K562 (cell line): ENCODE measurements around the gene RHAG. TPM values are rescaled to one million over a fixed set of nuclear protein-coding genes. Genes with fewer than 3 reads are reported as not detected.

Experiments used
- ATAC-seq: fragments of 200-7000 bp; cut with Tn5 transposase; 3 replicates; pipeline ENCODE4 v1.9.1; 2020; ENCODE audit warnings: moderate library complexity
- BruUV-seq: library from RNA; stranded (reverse); fragments of 400-500 nt; replicated peaks from 2 replicates; lab custom pipeline; 2021; lab: Mats Ljungman, UMichigan
- CTCF ChIA-PET: fragments of 300-600 bp; formaldehyde crosslinking; extraction: SDS; loops from one replicate; lab custom pipeline; 2021; ENCODE audit warnings: low intra/inter-chr PET ratio; lab: Yijun Ruan, JAX
- POLR2A ChIA-PET: fragments of 300-600, 350-650 bp; sonication (Branson Sonifier 250); formaldehyde crosslinking; extraction: SDS; loops from one replicate; lab custom pipeline; 2021; ENCODE audit warnings: antibody characterized with exemption, inconsistent platforms; lab: Yijun Ruan, JAX
- DNase-seq, 4 experiments: peaks; one replicate each; pipeline versions ENCODE4 v3.0.0 to v3.0.0-alpha.2; 2011 to 2018; ENCODE audit warnings: low spot score in 3 of 4, mixed read lengths in 3 of 4; ENCODE audit errors: extremely low read depth in 1 of 4
- FAIRE-seq: peaks from 2 replicates; lab custom pipeline; 2011; peaks lifted over from hg19 to GRCh38; lab: Jason Lieb, UNC
- H2AFZ ChIP-seq: 2 replicates; pipeline ENCODE4 v1.6.0; 2011; ENCODE audit warnings: low read depth, low read length, control low read depth, inconsistent platforms
- H3K27ac ChIP-seq: fragments of 200-600 bp; 3 replicates; pipeline ENCODE4 v1.8.0; 2011; ENCODE audit warnings: low read depth, mild to moderate bottlenecking, control low read depth, inconsistent platforms, low read length, moderate library complexity, mixed read lengths; ENCODE audit errors: extremely low read depth
- H3K27me3 ChIP-seq, 2 experiments: fragments of 300-600 bp in 1 of 2; 2 replicates in 1 of 2; 3 replicates in 1 of 2; pipeline versions ENCODE4 v1.6.0 to v1.8.0; 2011; ENCODE audit warnings: inconsistent platforms in 2 of 2, low read length in 2 of 2, mild to moderate bottlenecking in 1 of 2, mixed read lengths in 1 of 2, moderate library complexity in 1 of 2; ENCODE audit not compliant: control insufficient read depth in 2 of 2, insufficient read depth in 2 of 2
- H3K36me3 ChIP-seq: fragments of 300-600 bp; 3 replicates; pipeline ENCODE4 v1.8.0; 2011; ENCODE audit warnings: mild to moderate bottlenecking, low read length, inconsistent platforms; ENCODE audit not compliant: control insufficient read depth, insufficient read depth
- H3K4me1 ChIP-seq, 2 experiments: fragments of 200-600 bp in 1 of 2; replicated peaks in 1 of 2; 2 replicates in 1 of 2; 3 replicates in 1 of 2; pipeline versions ENCODE4 v1.5.1 to v1.8.0; 2011; ENCODE audit warnings: inconsistent platforms in 2 of 2, low read length in 2 of 2, mild to moderate bottlenecking in 1 of 2, mixed read lengths in 1 of 2, moderate library complexity in 1 of 2; ENCODE audit not compliant: control insufficient read depth in 2 of 2, insufficient read depth in 2 of 2
- H3K4me2 ChIP-seq: 2 replicates; pipeline ENCODE4 v1.6.1; 2011; ENCODE audit warnings: low read length, control low read depth, inconsistent platforms, mixed read lengths; ENCODE audit not compliant: insufficient read depth
- H3K4me3 ChIP-seq: fragments of 200-600 bp; sonication (generic), shearing (Covaris generic); 2 replicates; pipeline ENCODE4 v1.5.1; 2016; ENCODE audit warnings: control low read depth, inconsistent platforms
- H3K79me2 ChIP-seq: fragments of 200-600 bp; 3 replicates; pipeline ENCODE4 v1.8.0; 2011; ENCODE audit warnings: low read length, inconsistent platforms; ENCODE audit not compliant: control insufficient read depth, insufficient read depth
- H3K9ac ChIP-seq, 2 experiments: 2 replicates each; pipeline versions ENCODE4 v1.6.0 to v1.6.1; 2011; ENCODE audit warnings: low read depth in 2 of 2, low read length in 2 of 2, control low read depth in 1 of 2, inconsistent platforms in 1 of 2, mild to moderate bottlenecking in 1 of 2, mixed read lengths in 1 of 2; ENCODE audit not compliant: insufficient read depth in 1 of 2
- H3K9me1 ChIP-seq: one replicate; pipeline ENCODE4 v1.6.0; 2011; ENCODE audit warnings: inconsistent platforms, mild to moderate bottlenecking, low read length, moderate library complexity; ENCODE audit not compliant: control insufficient read depth, insufficient read depth
- H3K9me3 ChIP-seq: replicated peaks from 2 replicates; pipeline ENCODE4 v1.5.1; 2011; ENCODE audit warnings: low read depth, low read length, inconsistent platforms; ENCODE audit not compliant: control insufficient read depth, insufficient read depth
- H4K20me1 ChIP-seq: replicated peaks from 2 replicates; pipeline ENCODE4 v1.6.1; 2011; ENCODE audit warnings: low read length, inconsistent platforms, mixed read lengths; ENCODE audit not compliant: control insufficient read depth, insufficient read depth
- HDAC1 ChIP-seq, 2 experiments: fragments of 450-650 bp; IDR thresholded peaks; 2 replicates each; pipeline ENCODE4 v1.6.1; 2016 to 2017; ENCODE audit warnings: inconsistent platforms in 1 of 2, mild to moderate bottlenecking in 1 of 2, moderate library complexity in 1 of 2
- NFRKB ChIP-seq: fragments of 450-650 bp; IDR thresholded peaks from 2 replicates; pipeline ENCODE4 v1.6.1; 2016; ENCODE audit warnings: low read depth
- PBX2 ChIP-seq, 2 experiments: IDR thresholded peaks in 1 of 2; conservative IDR thresholded peaks in 1 of 2; 2 replicates each; pipeline ENCODE4 v1.6.1; 2016; ENCODE audit warnings: low read depth in 2 of 2, mild to moderate bottlenecking in 1 of 2, missing compliant biosample characterization in 1 of 2, missing genetic modification characterization in 1 of 2, moderate library complexity in 1 of 2
- RNF2 ChIP-seq: sonication (generic); IDR thresholded peaks from 2 replicates; pipeline ENCODE4 v1.6.1; 2016
- ZBTB5 ChIP-seq: fragments of 450-650 bp; IDR thresholded peaks from 2 replicates; pipeline ENCODE4 v1.6.1; 2017; ENCODE audit warnings: antibody characterized with exemption
- ZNF512 ChIP-seq: IDR thresholded peaks from 2 replicates; pipeline ENCODE4 v1.6.1; 2016; ENCODE audit warnings: missing genetic modification characterization, missing compliant biosample characterization
- WGBS: fragments of 100-300 bp; shearing (Covaris generic); methylation state at CpG from one replicate; pipeline ENCODE4 v1.1.6; 2016; ENCODE audit warnings: low coverage, mixed read lengths; ENCODE audit not compliant: insufficient coverage; ENCODE audit errors: missing lambda C conversion rate; 5-methylcytosine and 5-hydroxymethylcytosine counted together
- in situ Hi-C: fragments of 300-500 bp; cut with MboI; formaldehyde crosslinking; loops from 4 replicates; pipeline ENCODE4 v1.15.0; 2018; ENCODE audit warnings: inconsistent platforms, mixed read lengths
- intact Hi-C: fragments of 100-400 bp; cut with micrococcal nuclease; formaldehyde crosslinking; loops from 2 replicates; pipeline ENCODE4 v1.14.2; 2022
- polyA plus RNA-seq, 8 experiments: library from polyadenylated mRNA; depleted of rRNA in 4 of 8; stranded (reverse) in 5 of 8; unstranded in 3 of 8; fragments of >200 nt; fragmentation: Nextera tagmentation in 2 of 8; fragmentation: Illumina TruSeq in 1 of 8; extraction: Ambion mirVana in 2 of 8; extraction: Trizol in 1 of 8; gene quantifications; 2 replicates each; pipeline versions ENCODE4 v1.2.1 to v1.2.3, GENCODE V29; 2011 to 2014; ENCODE audit warnings: inconsistent platforms in 1 of 8, missing spikeins in 1 of 8
- total RNA-seq, 7 experiments: library from RNA; depleted of rRNA in 6 of 7; stranded (reverse); fragments of >200 nt in 6 of 7; fragmentation: Illumina TruSeq in 2 of 7; extraction: Trizol in 2 of 7; gene quantifications; 2 replicates each; pipeline versions ENCODE4 v1.2.1 to v1.2.3, GENCODE V29; 2011 to 2021; ENCODE audit warnings: low replicate concordance in 1 of 7
- TF ChIP-seq, protein P1 (sequence below): fragments of 250-450 bp; sonication (Bioruptor Pico); IDR thresholded peaks from 2 replicates; pipeline ENCODE4 v1.9.0; 2021; ENCODE audit warnings: mild to moderate bottlenecking

RHAG gene
- total and polyA plus RNA-seq, 9 of the 15 experiments (the other 6 are each of a cell fraction or from before 2014, with no cell fraction given), result 290 to 1,202 (median 505) TPM

DNA sequence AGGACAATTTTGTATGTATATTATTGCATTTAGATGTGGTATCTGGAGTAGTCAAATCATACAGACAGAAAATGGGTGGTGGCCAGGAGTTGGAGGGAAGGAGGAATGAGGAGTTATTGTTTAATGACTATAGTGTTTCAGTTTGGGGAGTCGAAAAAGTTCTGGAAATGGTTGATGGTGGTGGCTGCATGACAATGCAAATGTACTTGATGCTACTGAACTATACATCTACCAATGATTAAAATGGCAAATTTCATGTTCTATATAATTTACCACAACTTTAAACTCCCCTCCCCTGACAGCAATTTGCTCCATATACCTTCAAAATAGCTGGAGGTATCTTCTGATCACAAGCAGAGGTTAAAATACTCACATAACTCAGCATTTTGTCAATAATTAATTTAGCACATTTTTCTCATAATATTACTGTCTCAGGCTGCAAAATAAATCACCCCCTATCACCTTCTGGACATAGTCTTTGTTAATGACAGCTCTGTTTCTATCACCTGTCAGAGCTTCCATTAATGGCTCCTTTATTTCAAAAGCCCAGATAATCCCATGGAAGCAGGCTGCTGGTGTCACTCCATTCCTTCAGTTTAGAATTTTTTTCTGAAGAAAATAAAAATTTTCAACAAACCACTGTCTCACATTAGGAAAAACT lies 25.7 kb upstream of the RHAG start (continued):
- TF ChIP-seq PBX2 (CRISPR knock-in tag; IDR thresholded peaks at IDR 0.05; ENCODE audit: low read depth) (no peak), PBX2 (tag; conservative IDR thresholded peaks at IDR 0.05; ENCODE audit: low read depth) (peak; percentile 43), NFRKB (0 out of 2 replicates have a peak, but pooled peaks have one; percentile 16), RNF2 (no peak), HDAC1 (IDR thresholded peaks at IDR 0.05) (peak in 1 of 2 experiments; percentile 33; a peak in 1 of 4 replicates)
- TF ChIP-seq, protein P1, sequence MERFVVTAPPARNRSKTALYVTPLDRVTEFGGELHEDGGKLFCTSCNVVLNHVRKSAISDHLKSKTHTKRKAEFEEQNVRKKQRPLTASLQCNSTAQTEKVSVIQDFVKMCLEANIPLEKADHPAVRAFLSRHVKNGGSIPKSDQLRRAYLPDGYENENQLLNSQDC (CRISPR knock-in tag), result no peak

DNA sequence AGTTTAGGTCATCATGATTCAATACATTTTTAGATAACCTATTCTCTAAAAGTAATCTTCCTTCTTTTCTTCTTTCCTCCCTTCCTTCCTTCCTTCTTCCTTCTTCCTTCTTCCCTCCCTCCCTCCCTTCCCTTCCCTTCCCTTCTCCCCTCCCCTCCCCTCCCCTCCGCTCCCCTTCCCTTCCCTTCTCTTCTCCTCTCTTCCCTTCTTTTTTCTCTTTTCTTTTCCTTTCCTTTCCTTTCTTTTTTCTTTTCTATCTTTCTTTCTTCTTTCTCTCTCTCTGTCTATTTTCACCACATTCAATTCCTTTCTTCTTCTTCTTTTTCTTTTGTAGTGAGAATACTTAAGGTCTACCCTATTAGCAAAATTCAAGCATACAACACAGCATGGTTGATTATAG lies 17.3 kb upstream of the RHAG start:
- no peaks in the 10 kb centered on the region for H3K9me1 ChIP-seq
- H3K27me3 ChIP-seq, result no peaks in the 10 kb centered on the region
- H3K79me2 ChIP-seq, result no peaks in the 10 kb centered on the region
- no peak overlapping the region for H3K4me2 ChIP-seq
- no peaks in the 10 kb centered on the region for H3K9me3 ChIP-seq
- no peak overlapping the region for H3K27ac ChIP-seq
- TF ChIP-seq ZNF512, result peak; percentile 90
- no peak for TF ChIP-seq ZBTB5
- no TSS peak for BruUV-seq
- DNase-seq (no peak), ATAC-seq (no peak), FAIRE-seq (no peak)
- WGBS, result no CpG with 5 or more reads among the region's 1 CpG
- POLR2A ChIA-PET, result no interaction called here
- H3K4me3 ChIP-seq, result no peak overlapping the region
- peaks cover 0 to 4% of the 10 kb centered on the region in 2 experiments; a peak in 1 of 5 replicates for H3K4me1 ChIP-seq
- H4K20me1 ChIP-seq, result no peaks in the 10 kb centered on the region
- H3K36me3 ChIP-seq, result no peaks in the 10 kb centered on the region
- no peak overlapping the region for H3K9ac ChIP-seq
- H2AFZ ChIP-seq, result peak overlapping the region; percentile 50; the same call in 1 of the 2 replicates
- in situ Hi-C loops (no loop called here), intact Hi-C loops (no loop called here)
- CTCF ChIA-PET, result no interaction called here
